GM10266 (cell line): Measurements from ENCODE around the gene COMP.

Source experiments
- DNase-seq: peaks from one replicate; pipeline ENCODE4 v3.0.0; 2012; ENCODE audit errors: extremely low spot score
- CTCF ChIP-seq: IDR thresholded peaks from 2 replicates; pipeline ENCODE4 v1.5.1; 2012; ENCODE audit warnings: mild to moderate bottlenecking, low read depth; ENCODE audit not compliant: control insufficient read depth, insufficient read depth; ENCODE audit errors: missing control alignments

Gene COMP

GRCh38 chr19:18746401-18747325 is 44.4 kb downstream of the COMP start:
- no peak for DNase-seq
- no peak for TF ChIP-seq CTCF

GRCh38 chr19:18745931-18746330 is 45.2 kb downstream of the COMP start:
- no peak for DNase-seq
- no peak for TF ChIP-seq CTCF

GRCh38 chr19:18745012-18745735 is 45.9 kb downstream of the COMP start:
- no peak for DNase-seq
- no peak for TF ChIP-seq CTCF

GRCh38 chr19:18743784-18744418 is 47.2 kb downstream of the COMP start:
- TF ChIP-seq CTCF, result no peak
- DNase-seq, result no peak

GRCh38 chr19:18742838-18743783 is 48.0 kb downstream of the COMP start:
- no peak for DNase-seq
- TF ChIP-seq CTCF, result no peak

- DNase-seq, result no peak
- TF ChIP-seq CTCF, result no peak
Observed at GRCh38 chr19:18742324-18742723, 48.8 kb downstream of the COMP start.
